Measurements from ENCODE around the gene LOXL3.
A peak's percentile ranks its signal among the peaks of the same experiment; 100 is the strongest.
"Not testable (repeated sequence)": the region's sequence is repeated elsewhere in the genome, so short reads cannot be mapped to it uniquely, and the experiment has no call there.

LOXL3 gene

GRCh38 chr2:74567881-74568280, 14.1 kb upstream of the LOXL3 start:
- no peak for DNase-seq (ENCODE audit: low spot score)

GRCh38 chr2:74566754-74567085, 13.0 kb upstream of the LOXL3 start:
- peaks cover 35% of the 10 kb centered on the region for H3K4me1 ChIP-seq (ENCODE audit: insufficient read depth, poor library complexity, severe bottlenecking)
- no peaks in the 10 kb centered on the region for H3K27me3 ChIP-seq (ENCODE audit: insufficient read depth, poor library complexity, severe bottlenecking)
- no peak overlapping the region for H3K4me3 ChIP-seq (ENCODE audit: severe bottlenecking)
- ATAC-seq (ENCODE audit: low read depth): peak; percentile 40
- no peak for TF ChIP-seq CTCF (IDR thresholded peaks at IDR 0.05; ENCODE audit: poor library complexity, severe bottlenecking)
- peak overlapping the region; percentile 87 for H3K27ac ChIP-seq (ENCODE audit: poor library complexity, severe bottlenecking)
- DNase-seq (ENCODE audit: low spot score): no peak
- no peaks in the 10 kb centered on the region for H3K9me3 ChIP-seq (ENCODE audit: severe bottlenecking)
- no peaks in the 10 kb centered on the region for H3K36me3 ChIP-seq (ENCODE audit: low read depth)

More at GRCh38 chr2:74567881-74568280, 14.1 kb upstream of the LOXL3 start:
- Histone ChIP-seq H3K36me3 (ENCODE audit: low read depth) (no peaks in the 10 kb centered on the region), H3K27me3 (ENCODE audit: insufficient read depth, poor library complexity, severe bottlenecking) (no peaks in the 10 kb centered on the region), H3K9me3 (ENCODE audit: severe bottlenecking) (no peaks in the 10 kb centered on the region), H3K4me3 (ENCODE audit: severe bottlenecking) (no peak overlapping the region), H3K4me1 (ENCODE audit: insufficient read depth, poor library complexity, severe bottlenecking) (peaks cover 35% of the 10 kb centered on the region), H3K27ac (ENCODE audit: poor library complexity, severe bottlenecking) (peak overlapping the region; percentile 87)
- peak; percentile 87 for ATAC-seq (ENCODE audit: low read depth)
- no peak for TF ChIP-seq CTCF (IDR thresholded peaks at IDR 0.05; ENCODE audit: poor library complexity, severe bottlenecking)

DNA sequence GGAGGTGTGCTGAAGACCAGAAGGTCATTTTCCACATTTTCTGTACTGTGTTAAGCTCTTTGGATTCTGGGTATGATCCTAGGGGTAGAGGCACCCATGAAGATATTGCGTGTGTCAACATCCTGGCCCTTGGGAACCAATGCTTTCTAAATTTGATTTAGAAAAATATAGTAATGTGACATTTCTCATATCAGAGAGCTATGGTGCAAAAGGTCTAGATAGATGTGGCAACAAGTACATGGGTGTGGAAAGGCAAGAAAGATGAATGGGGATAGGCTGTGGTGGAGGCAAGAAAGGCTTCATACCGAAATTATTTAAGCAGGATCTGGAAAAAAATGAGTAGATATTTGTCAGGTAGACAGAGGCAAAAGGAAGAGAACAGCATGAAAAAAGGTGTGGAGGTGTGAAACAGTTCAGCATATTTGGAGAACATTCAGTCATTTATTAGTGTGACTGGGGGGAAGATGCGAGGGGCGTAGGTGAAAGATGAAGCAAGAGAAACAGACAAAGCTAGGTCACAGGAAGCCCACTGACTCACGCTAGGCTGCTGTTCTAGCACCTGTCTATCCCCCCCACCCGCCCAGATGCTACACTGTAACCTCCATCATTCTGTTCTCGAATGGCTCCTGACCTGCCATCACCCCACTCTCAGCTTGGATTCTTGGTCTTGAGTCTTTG, 12.5 kb upstream of the LOXL3 start:
- no peak for TF ChIP-seq CTCF (IDR thresholded peaks at IDR 0.05; ENCODE audit: poor library complexity, severe bottlenecking)
- ATAC-seq (ENCODE audit: low read depth) (no peak), DNase-seq (ENCODE audit: low spot score) (no peak)
- Histone ChIP-seq H3K27ac (ENCODE audit: poor library complexity, severe bottlenecking) (peak overlapping the region; percentile 87), H3K9me3 (ENCODE audit: severe bottlenecking) (no peaks in the 10 kb centered on the region), H3K4me1 (ENCODE audit: insufficient read depth, poor library complexity, severe bottlenecking) (peaks cover 35% of the 10 kb centered on the region), H3K36me3 (ENCODE audit: low read depth) (no peaks in the 10 kb centered on the region), H3K4me3 (ENCODE audit: severe bottlenecking) (no peak overlapping the region), H3K27me3 (ENCODE audit: insufficient read depth, poor library complexity, severe bottlenecking) (no peaks in the 10 kb centered on the region)

GRCh38 chr2:74564222-74564621, 10.5 kb upstream of the LOXL3 start:
- DNase-seq (ENCODE audit: low spot score) (no peak), ATAC-seq (ENCODE audit: low read depth) (peak; percentile 58)
- H3K27me3 ChIP-seq (ENCODE audit: insufficient read depth, poor library complexity, severe bottlenecking): no peaks in the 10 kb centered on the region
- H3K27ac ChIP-seq (ENCODE audit: poor library complexity, severe bottlenecking): peak overlapping the region; percentile 29
- H3K4me1 ChIP-seq (ENCODE audit: insufficient read depth, poor library complexity, severe bottlenecking): peaks cover 46% of the 10 kb centered on the region
- H3K36me3 ChIP-seq (ENCODE audit: low read depth): no peaks in the 10 kb centered on the region
- no peak overlapping the region for H3K4me3 ChIP-seq (ENCODE audit: severe bottlenecking)
- H3K9me3 ChIP-seq (ENCODE audit: severe bottlenecking): no peaks in the 10 kb centered on the region
- no peak for TF ChIP-seq CTCF (IDR thresholded peaks at IDR 0.05; ENCODE audit: poor library complexity, severe bottlenecking)

DNA sequence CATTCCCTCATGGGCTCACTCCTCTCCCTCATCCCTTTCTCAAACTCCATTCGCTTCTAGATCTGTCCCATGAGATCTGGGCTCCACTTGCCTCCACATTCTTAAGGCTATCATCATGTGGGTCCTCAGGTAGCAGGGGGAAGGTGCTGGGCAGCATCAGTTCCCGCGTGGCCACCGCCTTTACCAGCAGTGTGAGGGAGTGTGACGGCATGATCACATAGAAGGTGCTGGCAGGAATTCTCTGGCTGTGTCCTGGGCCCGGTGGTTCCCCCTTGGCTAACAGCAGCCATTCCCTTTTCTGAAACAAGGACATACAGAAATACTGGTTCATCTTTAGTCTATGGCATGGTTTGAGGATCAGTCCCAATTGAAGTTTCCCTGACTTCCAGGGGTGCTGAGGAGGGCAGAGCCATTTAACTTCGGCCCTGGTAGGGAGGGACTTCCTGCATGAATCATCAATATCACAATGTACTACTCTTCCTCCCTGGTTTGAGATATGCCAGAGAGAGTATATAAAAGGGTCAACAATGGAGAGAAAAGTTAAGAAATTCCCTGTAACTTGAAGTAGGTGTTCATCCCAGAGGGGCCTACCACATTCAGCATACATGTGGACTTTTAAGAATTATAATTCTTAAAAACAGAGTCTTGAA, 8.5 kb upstream of the LOXL3 start:
- no peak for DNase-seq (ENCODE audit: low spot score)
- H3K27me3 ChIP-seq (ENCODE audit: insufficient read depth, poor library complexity, severe bottlenecking): no peaks in the 10 kb centered on the region
- no peak for TF ChIP-seq CTCF (IDR thresholded peaks at IDR 0.05; ENCODE audit: poor library complexity, severe bottlenecking)
- H3K27ac ChIP-seq (ENCODE audit: poor library complexity, severe bottlenecking): no peak overlapping the region
- no peaks in the 10 kb centered on the region for H3K36me3 ChIP-seq (ENCODE audit: low read depth)
- H3K4me1 ChIP-seq (ENCODE audit: insufficient read depth, poor library complexity, severe bottlenecking): peaks cover 31% of the 10 kb centered on the region
- ATAC-seq (ENCODE audit: low read depth): no peak
- no peak overlapping the region for H3K4me3 ChIP-seq (ENCODE audit: severe bottlenecking)
- no peaks in the 10 kb centered on the region for H3K9me3 ChIP-seq (ENCODE audit: severe bottlenecking)

DNA sequence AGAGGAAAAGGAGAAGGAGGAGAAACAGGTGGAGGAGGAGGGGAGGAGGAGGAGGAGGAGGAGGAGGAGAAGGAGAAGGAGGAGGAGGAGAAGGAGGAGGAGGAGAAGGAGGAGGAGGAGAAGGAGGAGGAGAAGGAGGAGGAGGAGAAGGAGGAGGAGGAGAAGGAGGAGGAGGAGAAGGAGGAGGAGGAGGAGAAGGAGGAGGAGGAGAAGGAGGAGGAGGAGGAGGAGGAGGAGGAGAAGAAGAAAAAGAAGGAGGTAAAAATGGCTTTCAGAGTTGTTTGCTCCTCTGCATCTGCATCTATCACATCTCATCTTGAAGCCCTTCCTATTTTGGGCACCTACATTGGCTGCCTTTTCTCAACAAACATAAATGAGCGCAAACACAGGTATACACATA, 7.3 kb upstream of the LOXL3 start:
- not testable (repeated sequence) for ATAC-seq (ENCODE audit: low read depth); H3K27me3 ChIP-seq (ENCODE audit: insufficient read depth, poor library complexity, severe bottlenecking)

More for the DNA sequence above, 7.3 kb upstream of the LOXL3 start:
- Histone ChIP-seq H3K4me1 (ENCODE audit: insufficient read depth, poor library complexity, severe bottlenecking) (peaks cover 21% of the 10 kb centered on the region), H3K27ac (ENCODE audit: poor library complexity, severe bottlenecking) (peak overlapping the region; percentile 50)
- H3K36me3 ChIP-seq (ENCODE audit: low read depth); H3K9me3 ChIP-seq (ENCODE audit: severe bottlenecking); DNase-seq (ENCODE audit: low spot score); H3K4me3 ChIP-seq (ENCODE audit: severe bottlenecking): not testable (repeated sequence)
